GM19043 (cell line): ENCODE data around the gene AAR2.

ENCODE experiments used
- ATAC-seq: cut with Tn5 transposase; IDR thresholded peaks from one replicate; pipeline ENCODE4 v1.9.1; 2021; ENCODE audit warnings: low read depth; ENCODE audit not compliant: unreplicated experiment

Gene AAR2

DNA sequence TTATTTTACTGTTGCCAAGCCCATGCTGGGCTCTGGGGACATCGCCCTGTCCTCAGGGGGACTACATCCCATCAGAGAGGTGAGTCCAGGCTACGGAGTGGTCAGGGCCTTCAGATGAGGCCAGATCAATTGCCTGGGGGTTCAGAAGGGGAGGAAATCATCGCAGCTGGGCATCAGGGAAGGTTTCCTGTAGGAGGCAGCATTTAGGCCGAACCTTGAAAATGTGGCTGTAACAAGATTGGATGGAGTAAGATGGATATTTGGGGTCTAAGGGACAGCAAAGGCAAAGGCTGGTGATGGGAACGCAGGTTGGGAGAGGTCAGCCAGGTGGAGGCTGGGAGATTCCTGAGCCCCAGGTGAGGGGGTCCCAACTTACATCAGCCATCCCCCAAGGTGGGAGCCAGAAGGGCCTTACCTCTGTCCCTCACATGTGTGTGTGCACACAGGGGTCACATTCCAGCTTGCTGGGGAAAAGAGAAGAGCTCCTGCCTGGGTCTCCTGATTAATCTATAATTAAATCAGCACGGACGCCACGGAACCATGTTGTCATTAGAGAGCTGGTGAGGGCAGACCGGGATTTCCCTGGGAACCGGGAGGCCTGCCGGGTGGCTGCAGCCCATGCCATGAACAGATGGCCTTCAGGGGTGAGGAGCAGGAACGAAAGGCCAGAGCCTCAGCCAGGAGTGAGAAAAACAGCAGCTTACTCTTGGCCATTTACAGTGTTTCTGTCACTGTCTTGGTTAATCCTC, 39.3 kb downstream of the AAR2 start:
- no peak for ATAC-seq

DNA sequence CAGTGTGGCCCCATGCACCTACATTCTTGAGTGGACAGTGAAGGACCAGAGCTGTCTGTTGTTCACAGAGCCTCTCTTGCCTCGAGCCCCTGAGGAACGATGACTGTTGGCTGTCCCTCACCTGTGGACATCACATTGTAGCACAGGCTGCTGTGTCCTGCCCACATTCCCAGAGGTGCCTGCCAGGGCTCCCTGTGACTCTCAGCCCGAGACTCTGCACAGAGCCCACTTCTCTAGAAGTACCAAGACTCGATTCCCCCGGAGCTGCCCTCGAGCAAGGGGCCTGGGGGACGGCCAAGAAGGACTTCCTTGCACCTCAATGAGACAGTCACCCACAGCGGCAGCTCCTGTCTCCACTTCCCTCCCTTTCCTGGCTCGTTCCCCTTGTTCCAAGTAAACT, 41.3 kb downstream of the AAR2 start:
- no peak for ATAC-seq

DNA sequence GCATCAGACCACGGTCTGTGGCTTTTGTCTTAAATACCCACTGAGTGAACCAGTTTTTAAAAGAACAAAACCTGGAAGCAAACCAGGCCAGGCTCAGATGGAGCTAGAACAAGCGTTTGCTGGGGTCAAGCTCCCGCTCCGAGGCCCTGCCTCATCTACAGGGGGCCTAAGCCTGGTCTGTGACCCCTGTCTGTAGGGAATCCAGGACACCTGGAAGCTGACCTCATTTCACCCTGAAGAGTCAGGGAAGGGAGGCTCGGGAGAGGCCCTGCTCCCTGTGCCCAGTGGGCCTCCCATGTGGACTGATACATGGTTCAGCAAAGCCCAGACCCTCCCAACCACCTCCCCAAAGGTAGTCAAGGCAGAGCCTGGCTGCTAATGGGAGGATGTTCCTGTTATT, 43.1 kb downstream of the AAR2 start:
- ATAC-seq = no peak

DNA sequence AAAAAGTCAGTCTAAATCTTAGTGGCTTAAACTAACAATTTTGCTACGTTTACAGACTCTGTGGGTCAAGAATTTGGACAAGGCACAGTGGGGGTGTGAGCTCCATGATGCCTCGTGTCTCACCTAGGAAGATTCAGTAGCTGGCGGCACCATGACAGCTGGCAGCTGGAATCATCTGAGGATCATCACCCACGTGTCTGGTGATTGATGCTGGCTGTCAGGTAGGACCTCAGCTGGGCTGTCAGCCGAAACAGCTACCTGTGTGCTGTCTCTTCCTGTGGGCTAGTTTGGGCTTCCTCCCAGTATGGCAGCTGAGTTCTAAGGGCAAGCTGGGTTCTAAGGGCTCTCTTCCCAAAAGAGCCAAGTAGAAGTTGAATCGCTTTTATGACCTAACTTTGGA, 43.5 kb downstream of the AAR2 start:
- ATAC-seq = no peak

DNA sequence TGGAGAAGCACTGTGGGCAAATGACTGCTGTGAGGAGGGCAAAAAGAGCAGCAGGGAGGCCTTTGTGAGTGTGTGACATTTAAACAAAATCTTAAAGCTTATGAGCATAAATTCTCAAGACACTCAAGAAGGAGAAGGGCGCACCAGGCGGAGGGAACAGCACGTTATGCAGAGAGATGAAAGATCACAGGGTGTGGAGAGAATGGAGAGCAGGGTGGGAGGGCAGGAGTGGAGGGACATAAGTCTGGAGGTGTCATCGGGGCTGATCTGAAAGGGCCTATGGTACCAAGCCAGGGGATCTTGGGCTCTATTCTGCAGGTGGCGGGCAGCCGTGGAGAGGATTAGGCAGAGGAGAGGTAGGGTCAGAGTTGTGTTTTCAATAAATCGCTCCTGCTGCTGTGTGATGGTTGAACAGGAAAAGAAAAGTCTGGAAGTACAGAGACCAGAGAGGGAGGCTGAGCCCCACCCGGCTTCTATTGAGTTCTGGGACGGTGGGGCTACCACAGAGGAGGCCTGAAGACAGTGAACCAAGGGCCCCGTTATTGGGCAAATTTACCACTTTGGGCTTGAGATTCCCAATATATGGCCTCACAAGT, 45.6 kb downstream of the AAR2 start:
- ATAC-seq = no peak

DNA sequence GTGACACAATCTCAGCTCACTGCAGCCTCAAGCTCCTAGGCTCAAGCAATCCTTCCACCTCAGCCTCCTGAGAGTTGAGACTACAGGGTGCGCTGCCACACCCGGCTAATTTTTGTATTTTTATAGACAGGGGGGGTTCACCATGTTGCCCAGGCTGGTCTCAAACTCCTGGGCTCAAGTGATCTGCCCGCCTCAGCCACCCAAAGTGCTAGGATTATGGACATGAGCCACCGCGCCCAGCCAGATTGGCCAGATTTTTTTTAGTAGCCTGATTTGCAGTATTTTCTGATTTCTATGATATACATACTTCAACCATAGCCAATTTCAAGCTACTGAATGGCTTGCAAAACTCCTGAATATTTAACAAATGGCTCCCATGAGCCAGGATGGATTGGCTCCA, 48.5 kb downstream of the AAR2 start:
- ATAC-seq = no peak

DNA sequence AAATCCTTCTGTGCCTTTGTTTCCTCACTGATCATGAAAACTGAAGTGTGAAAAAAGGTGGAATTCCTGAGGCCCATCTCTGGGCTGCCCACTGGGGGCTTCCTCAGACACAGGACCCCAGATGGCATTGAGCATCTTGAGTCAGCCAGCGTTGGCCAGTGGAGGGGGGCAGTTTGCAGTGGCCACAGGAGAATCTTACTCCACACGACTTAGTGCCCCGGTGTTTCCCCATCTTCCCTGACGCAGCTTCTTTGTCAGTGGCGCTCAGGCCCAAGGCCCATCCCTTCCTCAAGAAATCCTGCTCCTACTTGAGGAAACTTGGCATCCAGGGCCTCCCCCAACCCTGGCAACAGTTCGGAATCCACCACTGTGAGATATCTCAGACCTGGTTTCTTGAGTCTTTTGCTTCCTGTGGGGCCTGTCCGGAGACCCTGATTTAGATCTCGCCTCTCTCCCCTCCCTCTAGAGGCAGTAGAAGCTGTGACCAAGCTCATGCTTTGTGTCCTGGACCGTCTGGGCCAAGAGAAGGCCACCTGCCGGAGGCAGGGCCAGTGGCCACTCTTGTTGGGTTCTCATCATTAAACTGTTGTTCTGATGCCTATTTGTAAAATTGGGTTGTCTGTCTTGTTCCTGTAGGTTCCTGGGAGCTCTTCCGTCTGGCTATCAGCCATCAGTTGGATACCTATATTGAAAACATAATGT, 49.6 kb downstream of the AAR2 start:
- ATAC-seq = no peak

DNA sequence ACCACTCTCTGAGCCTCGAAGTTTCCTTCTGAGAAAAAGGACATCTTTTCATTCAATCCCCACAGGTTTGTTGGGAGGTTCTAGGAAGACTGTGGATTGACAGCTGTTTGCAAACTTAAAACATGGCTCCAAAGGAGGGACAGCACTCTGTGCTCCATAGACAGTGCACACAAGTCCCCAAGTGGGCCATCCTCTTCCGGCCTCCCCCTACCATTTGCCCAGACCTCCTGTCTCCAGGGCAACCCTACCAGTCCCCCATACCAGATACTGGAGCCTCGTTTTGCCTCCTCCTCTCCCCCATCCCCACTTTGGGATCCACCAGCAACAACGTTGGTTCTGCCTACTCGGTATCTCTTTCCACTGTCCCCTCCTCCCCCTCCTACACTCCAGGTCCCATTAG, 61.4 kb downstream of the AAR2 start:
- no peak for ATAC-seq

DNA sequence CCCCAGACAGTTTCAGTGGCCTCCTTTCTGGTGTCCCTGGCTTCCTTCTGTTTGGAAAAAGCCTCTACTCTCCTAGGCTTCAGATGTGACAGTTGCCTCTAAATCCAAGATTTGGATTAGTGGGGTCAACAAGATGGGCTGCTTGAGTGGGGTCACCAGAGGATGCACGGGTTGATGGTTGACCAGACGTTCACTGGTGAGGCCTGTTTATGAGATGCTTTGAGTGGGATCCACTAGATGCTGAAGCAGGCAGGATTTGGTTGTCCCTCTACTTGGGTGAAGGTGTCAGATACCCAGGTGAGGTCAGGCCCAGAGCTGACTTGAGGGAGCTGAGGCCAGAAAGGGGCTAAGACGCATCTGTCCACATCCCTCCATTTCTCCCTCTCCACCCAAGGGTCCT, 61.8 kb downstream of the AAR2 start:
- ATAC-seq = no peak

DNA sequence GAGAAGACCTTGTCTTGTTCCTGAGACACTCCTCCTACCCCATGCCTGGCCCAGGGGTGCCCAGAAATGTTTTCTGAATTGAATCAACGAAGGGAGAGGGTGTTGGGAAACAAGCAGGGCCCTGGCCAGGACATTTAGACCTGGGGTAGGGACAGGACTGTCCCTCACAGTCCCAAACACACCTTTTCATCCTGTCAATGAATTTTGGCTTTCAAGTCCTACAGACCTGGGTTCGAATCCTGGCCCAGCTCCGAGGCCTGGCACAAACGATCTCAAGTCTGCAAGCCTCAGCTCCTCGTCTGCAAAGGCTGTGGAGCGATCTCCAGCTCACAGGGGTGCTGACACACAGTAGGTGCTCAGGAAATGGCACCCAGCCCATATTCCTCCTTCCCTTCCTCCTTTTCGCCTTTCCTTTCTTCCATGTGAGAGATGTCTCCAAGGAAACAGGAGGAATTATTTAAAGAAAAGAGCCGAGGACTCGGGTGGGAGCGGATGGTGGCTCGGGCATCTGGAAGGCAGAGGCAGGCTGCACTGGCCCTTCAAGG, 62.6 kb downstream of the AAR2 start:
- ATAC-seq = no peak

DNA sequence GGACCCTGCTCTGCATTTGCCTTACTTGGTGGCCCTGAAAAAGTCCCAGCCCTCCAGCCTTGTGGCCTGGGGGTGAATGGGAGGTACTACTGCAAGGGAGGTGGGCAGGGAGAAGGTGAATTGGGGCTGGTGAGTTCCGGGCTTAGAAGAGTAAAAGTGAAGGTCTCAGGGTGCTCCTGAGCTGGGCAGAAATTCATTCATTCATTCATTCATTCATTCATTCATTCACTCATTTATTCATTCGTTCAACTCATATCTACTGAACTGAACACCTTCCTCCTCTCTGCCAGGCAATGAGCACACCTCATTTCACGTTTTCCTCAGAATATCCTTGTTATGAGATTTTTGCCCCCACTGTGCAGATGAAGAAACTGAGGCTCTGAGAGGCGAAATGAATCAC, 63.2 kb downstream of the AAR2 start:
- ATAC-seq = no peak

DNA sequence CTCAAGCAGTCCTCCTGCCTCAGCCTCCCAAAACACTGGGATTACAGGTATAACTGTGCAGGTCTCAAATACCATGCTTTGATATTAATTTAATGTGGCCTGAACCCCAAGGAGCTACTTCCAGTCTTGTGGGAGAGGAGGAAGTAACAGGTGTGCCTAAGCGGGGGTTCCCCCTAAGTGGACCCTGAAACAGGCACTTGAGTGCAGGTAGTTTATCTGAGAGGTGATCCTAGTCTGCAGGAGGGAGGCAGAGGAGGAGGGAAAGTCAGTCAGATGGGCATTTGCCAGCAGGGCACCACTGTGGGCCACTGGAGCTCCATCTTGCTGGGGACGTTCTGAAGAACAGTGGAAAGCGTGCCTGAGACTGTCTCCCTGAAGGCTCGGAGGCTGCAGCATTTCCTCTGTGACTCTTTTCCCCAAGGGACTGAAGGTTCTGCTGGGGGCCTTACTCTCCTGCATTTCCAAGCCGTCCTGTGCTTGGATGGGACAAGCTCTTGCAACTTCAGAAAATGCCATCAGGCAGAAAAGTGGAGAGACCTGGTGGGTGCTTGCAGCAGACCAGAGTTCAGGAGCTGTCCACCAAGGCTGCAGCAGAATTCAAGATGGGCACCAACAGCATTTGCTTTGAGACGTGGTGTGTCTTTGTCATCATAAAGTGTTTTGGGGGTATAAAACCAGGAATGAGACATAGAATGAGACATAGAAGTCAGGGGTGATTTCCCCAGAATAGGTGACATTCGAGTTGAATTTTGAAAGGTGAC, 65.3 kb downstream of the AAR2 start:
- no peak for ATAC-seq

DNA sequence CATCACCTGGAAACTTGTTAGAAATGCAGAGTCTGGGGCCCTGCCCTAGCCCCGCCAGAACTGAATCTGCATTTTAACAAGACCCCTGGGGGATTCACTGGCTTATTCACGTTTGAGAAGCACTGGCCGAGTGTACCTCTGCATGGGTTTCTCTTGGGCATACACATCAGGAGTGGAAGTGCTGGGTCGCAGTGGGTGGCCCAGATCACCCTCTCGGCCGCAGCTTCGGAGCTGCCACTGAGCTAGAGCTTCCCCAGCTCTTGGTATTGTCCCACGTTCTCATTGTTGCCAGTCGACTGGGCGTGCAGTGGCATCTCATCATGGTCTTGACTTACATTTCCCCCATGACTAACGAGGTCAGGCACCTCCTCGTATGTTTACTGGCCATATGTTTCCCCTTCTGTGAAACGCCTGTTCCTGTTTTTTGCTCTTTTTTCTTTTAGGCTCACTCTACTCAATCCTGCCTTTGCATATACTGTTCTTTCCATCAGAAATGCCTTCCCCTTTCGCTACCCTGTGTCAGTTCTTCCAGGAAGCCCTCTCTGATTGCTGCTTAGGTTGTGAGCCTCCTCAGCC, 66.8 kb downstream of the AAR2 start:
- ATAC-seq = no peak

DNA sequence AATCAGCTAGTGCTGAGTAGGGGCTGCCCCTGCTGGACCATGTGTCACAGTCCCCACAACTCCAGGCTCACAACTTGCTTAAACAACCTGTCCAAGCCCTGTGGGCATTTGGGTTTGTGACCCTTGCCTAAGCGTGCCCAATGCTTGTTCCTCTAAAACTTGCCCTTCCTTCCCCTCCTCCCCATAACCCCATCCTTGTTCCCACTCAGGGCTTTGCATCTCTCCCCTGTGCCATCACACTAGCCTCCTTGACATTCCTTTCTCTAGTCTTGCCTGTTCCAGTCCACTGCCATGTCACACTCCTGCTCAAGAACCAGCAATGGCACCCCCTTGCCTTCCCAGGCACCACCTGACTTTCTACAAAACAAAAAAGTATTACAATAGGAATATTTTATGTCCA, 67.6 kb downstream of the AAR2 start:
- ATAC-seq = no peak

DNA sequence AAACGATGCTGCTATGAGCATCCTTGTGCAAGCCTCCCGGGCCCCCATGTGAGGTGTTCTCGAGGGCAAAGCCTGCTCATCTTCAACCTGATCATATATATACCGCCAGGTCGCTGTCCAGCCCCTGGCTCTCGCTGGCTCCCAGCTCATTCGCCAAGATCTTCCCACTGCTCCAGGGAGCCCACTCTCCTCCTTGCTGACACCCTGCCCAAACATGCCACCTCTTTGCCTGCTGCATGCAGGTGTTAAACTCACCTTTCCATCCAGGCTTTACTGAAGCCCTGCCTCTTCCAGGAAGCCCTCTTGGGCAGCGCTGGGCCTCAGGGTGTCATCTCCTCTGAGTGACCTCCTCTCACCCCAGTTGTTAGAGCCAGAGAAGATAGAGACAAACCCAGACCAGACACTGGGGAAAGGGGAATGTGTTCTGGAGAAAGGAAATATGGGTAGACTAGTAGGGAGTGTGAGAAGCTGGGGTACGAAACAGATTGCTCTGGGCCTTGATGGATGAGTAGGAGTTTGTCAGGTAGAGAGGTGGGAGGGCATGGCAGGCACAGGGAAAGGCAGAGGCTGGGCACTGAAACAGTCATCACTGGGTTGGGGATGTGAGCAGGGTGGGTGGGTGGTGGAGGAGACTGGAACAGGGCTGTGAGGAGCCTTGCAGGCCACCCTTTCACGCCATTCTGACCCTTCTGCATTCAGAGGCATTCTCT, 68.7 kb downstream of the AAR2 start:
- no peak for ATAC-seq

DNA sequence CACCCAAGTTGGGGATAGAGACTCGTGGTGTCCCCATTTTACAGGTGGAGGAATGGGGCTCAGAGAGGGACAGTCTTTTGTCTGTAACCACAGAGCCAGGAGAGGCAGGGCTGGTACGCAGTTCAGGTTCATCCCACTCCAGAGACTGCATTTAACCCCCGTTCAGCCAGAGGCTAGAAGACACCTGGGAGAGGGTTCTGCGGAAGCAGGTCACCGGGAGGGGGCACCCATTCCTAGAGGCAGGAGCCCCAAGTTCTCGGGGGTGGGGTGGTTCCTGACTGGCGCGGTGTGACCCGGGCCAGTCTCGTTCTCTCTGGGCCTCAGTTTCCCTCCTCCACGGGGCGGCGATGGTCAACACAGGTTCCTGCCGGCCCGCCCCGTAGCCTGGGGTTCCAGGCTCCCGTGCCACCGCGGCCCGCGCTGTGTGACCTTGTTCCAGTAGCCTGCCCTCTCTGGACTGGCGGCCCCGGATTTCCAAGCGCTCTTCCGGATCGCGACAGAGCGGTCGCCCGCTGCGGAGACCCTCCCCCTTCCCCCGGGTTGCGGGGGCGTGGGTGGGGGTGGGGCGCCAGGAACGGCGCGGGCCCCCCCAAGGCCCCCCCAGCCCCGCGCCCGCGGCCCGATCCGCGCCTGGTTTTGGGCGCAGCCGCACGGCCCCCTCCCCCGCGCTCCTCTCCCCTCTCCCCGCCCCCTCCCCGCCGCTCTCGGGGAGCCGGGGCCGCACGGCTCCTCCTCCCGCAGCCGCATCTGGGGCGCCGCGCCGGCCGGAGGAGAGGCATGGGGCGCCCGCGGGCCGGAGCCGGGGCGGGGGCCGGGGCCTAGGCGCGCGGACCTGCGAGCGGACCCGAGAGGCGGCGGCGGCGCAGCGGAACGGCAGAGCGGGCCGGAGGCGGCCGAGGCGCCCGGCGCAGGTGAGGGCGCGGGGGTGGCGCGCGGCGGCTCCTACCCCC, 69.6 kb downstream of the AAR2 start, which contains the start of gene DLGAP4:
Gene DLGAP4, plus strand, starts transcription at position 738 of the 950 bp plus-strand sequence. CDS start 125,379 bp downstream, outside the sequence.
- no peak for ATAC-seq
